ENCODE results near the gene RIC8B.
A peak's percentile ranks its signal among the peaks of the same experiment; 100 is the strongest.

The RIC8B gene

DNA sequence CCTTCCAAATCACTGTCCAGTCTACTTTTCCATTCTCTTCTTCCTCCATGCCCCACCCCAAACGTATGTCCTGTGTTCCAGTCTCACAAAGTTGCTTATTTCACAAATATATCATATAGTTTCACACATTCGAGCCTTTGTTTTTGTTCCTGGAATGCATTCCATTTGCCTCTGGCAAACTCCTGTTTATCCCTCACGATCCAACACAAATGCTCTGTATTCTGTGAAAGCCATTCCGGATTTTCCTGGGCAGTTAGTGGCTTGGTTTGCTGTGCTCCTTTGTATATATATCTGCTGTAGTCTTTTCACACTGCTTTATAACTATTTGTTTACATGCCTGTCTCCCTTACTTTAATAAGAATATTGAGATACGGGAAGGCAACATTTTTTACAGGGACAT is 9.0 kb downstream of the RIC8B start:
- Histone ChIP-seq H3K27me3 (ENCODE audit: insufficient read depth, low read length, poor library complexity) (no peaks in the 10 kb centered on the region), H3K27ac (ENCODE audit: low read length) (no peak overlapping the region), H3K4me1 (ENCODE audit: insufficient read depth, low read length) (no peaks in the 10 kb centered on the region), H3K9ac (ENCODE audit: low read depth, low read length) (no peak overlapping the region), H3K4me3 (ENCODE audit: low read depth in 1 of 2, low read length in 2 of 2) (no peak overlapping the region), H2AFZ (ENCODE audit: low read depth, low read length) (no peak overlapping the region), H3K4me2 (ENCODE audit: insufficient read depth, low read length) (no peak overlapping the region), H3K36me3 (ENCODE audit: insufficient read depth, low read length) (peaks cover 54% of the 10 kb centered on the region), H3K9me3 (ENCODE audit: insufficient read depth, low read length, severe bottlenecking) (no peaks in the 10 kb centered on the region), H3K79me2 (ENCODE audit: insufficient read depth, low read length) (peaks cover 78% of the 10 kb centered on the region), H4K20me1 (ENCODE audit: insufficient read depth, low read length) (peaks cover 20% of the 10 kb centered on the region; the same call in 1 of the 2 replicates)
- ATAC-seq (ENCODE audit: insufficient read depth, low read depth) (no peak), DNase-seq (no peak)
- TF ChIP-seq EZH2 (IDR thresholded peaks at IDR 0.05; ENCODE audit: borderline replicate concordance, low read depth, low read length, severe bottlenecking): no peak
- TF ChIP-seq, protein P1, sequence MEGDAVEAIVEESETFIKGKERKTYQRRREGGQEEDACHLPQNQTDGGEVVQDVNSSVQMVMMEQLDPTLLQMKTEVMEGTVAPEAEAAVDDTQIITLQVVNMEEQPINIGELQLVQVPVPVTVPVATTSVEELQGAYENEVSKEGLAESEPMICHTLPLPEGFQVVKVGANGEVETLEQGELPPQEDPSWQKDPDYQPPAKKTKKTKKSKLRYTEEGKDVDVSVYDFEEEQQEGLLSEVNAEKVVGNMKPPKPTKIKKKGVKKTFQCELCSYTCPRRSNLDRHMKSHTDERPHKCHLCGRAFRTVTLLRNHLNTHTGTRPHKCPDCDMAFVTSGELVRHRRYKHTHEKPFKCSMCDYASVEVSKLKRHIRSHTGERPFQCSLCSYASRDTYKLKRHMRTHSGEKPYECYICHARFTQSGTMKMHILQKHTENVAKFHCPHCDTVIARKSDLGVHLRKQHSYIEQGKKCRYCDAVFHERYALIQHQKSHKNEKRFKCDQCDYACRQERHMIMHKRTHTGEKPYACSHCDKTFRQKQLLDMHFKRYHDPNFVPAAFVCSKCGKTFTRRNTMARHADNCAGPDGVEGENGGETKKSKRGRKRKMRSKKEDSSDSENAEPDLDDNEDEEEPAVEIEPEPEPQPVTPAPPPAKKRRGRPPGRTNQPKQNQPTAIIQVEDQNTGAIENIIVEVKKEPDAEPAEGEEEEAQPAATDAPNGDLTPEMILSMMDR (IDR thresholded peaks at IDR 0.05; ENCODE audit: borderline replicate concordance, extremely low read depth, low read length, poor library complexity, severe bottlenecking): no peak

DNA sequence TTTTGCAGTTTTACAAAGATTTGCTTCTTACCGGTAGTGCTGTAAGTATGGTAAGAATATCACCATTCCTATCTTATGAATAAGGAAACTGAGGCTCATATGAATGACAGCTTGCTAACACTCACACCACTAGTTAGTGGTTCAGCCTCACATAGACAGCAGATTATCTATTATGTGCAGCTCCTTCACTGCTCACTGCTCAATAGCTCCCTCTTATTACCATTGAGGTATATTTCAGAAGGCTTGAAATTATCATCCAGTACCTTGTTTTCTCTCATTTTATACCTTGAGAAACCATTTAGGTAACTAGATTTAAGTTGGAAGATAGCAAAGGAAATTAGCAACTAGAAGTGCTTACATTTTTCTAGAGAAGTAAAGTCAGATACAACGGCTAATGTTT is 15.5 kb downstream of the RIC8B start:
- H2AFZ ChIP-seq (ENCODE audit: low read depth, low read length): no peak overlapping the region
- ATAC-seq (ENCODE audit: insufficient read depth, low read depth) (no peak), DNase-seq (no peak)
- H3K36me3 ChIP-seq (ENCODE audit: insufficient read depth, low read length): peaks cover 68% of the 10 kb centered on the region
- peaks cover 19% of the 10 kb centered on the region; the same call in 1 of the 2 replicates for H3K79me2 ChIP-seq (ENCODE audit: insufficient read depth, low read length)
- H3K4me1 ChIP-seq (ENCODE audit: insufficient read depth, low read length): no peaks in the 10 kb centered on the region
- H3K27ac ChIP-seq (ENCODE audit: low read length): no peak overlapping the region
- H3K4me3 ChIP-seq (ENCODE audit: low read depth in 1 of 2, low read length in 2 of 2): no peak overlapping the region
- H3K9me3 ChIP-seq (ENCODE audit: insufficient read depth, low read length, severe bottlenecking): no peaks in the 10 kb centered on the region
- TF ChIP-seq, protein P1 (IDR thresholded peaks at IDR 0.05; ENCODE audit: borderline replicate concordance, extremely low read depth, low read length, poor library complexity, severe bottlenecking): peak; percentile 12
- no peak for TF ChIP-seq EZH2 (IDR thresholded peaks at IDR 0.05; ENCODE audit: borderline replicate concordance, low read depth, low read length, severe bottlenecking)
- no peaks in the 10 kb centered on the region for H3K27me3 ChIP-seq (ENCODE audit: insufficient read depth, low read length, poor library complexity)
- H3K9ac ChIP-seq (ENCODE audit: low read depth, low read length): no peak overlapping the region
- no peak overlapping the region for H3K4me2 ChIP-seq (ENCODE audit: insufficient read depth, low read length)
- no peaks in the 10 kb centered on the region; the same call in 1 of the 2 replicates for H4K20me1 ChIP-seq (ENCODE audit: insufficient read depth, low read length)

DNA sequence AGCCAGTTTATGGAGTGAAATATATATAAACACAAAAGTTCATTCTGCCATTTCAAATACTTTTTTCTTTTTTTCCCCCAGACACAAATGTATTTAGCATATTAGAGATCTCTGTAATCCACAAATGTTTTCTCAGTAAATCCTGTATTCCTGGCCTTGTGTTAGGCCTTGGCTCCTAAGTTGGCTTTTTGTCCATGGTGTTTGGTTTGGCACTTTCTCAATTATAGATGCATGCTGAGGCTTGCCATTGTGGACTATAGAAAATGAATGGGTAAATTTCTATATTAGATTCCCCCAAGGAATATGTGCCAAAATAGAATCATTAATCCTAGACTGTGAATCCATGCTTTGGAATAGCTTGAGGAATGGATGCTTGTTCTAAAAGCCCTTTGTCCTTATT is 17.0 kb downstream of the RIC8B start:
- ATAC-seq (ENCODE audit: insufficient read depth, low read depth) (no peak), DNase-seq (no peak)
- Histone ChIP-seq H3K27ac (ENCODE audit: low read length) (no peak overlapping the region), H3K9ac (ENCODE audit: low read depth, low read length) (no peak overlapping the region), H3K4me1 (ENCODE audit: insufficient read depth, low read length) (no peaks in the 10 kb centered on the region), H3K36me3 (ENCODE audit: insufficient read depth, low read length) (peaks cover 58% of the 10 kb centered on the region), H2AFZ (ENCODE audit: low read depth, low read length) (no peak overlapping the region), H3K9me3 (ENCODE audit: insufficient read depth, low read length, severe bottlenecking) (no peaks in the 10 kb centered on the region), H3K27me3 (ENCODE audit: insufficient read depth, low read length, poor library complexity) (no peaks in the 10 kb centered on the region), H3K4me2 (ENCODE audit: insufficient read depth, low read length) (no peak overlapping the region), H4K20me1 (ENCODE audit: insufficient read depth, low read length) (no peaks in the 10 kb centered on the region), H3K79me2 (ENCODE audit: insufficient read depth, low read length) (peaks cover 12% of the 10 kb centered on the region; the same call in 1 of the 2 replicates), H3K4me3 (ENCODE audit: low read depth in 1 of 2, low read length in 2 of 2) (no peak overlapping the region)
- TF ChIP-seq, protein P1 (IDR thresholded peaks at IDR 0.05; ENCODE audit: borderline replicate concordance, extremely low read depth, low read length, poor library complexity, severe bottlenecking): no peak
- TF ChIP-seq EZH2 (IDR thresholded peaks at IDR 0.05; ENCODE audit: borderline replicate concordance, low read depth, low read length, severe bottlenecking): no peak

DNA sequence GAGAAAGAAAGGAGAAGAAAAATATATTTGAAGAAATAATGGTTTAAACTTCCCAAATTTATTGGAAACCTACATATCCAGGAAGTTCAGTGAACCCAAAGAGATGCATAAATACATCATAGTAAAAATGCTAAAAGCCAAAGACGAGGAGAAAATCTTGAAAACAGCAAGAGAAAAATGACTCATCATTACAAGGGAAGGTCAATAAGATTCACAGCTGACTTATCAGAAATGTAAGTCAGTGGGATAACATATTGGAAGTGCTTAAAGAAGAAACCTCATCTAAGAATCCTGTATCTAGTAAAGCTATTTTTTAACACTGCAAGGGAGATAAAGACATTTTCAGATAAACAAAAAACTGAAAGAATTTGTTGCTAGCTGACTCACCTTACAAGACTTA is 19.9 kb downstream of the RIC8B start:
- H2AFZ ChIP-seq (ENCODE audit: low read depth, low read length): no peak overlapping the region
- H3K27ac ChIP-seq (ENCODE audit: low read length): no peak overlapping the region
- H3K4me2 ChIP-seq (ENCODE audit: insufficient read depth, low read length): no peak overlapping the region
- H3K27me3 ChIP-seq (ENCODE audit: insufficient read depth, low read length, poor library complexity): no peaks in the 10 kb centered on the region
- no peak for DNase-seq
- no peak overlapping the region for H3K4me3 ChIP-seq (ENCODE audit: low read depth in 1 of 2, low read length in 2 of 2)
- TF ChIP-seq, protein P1 (IDR thresholded peaks at IDR 0.05; ENCODE audit: borderline replicate concordance, extremely low read depth, low read length, poor library complexity, severe bottlenecking): no peak
- no peak for TF ChIP-seq EZH2 (IDR thresholded peaks at IDR 0.05; ENCODE audit: borderline replicate concordance, low read depth, low read length, severe bottlenecking)
- 0 out of 2 replicates have a peak, but pooled peaks cover 6% of the 10 kb centered on the region for H3K79me2 ChIP-seq (ENCODE audit: insufficient read depth, low read length)
- no peaks in the 10 kb centered on the region for H4K20me1 ChIP-seq (ENCODE audit: insufficient read depth, low read length)
- no peak for ATAC-seq (ENCODE audit: insufficient read depth, low read depth)
- no peak overlapping the region for H3K9ac ChIP-seq (ENCODE audit: low read depth, low read length)
- peaks cover 39% of the 10 kb centered on the region for H3K36me3 ChIP-seq (ENCODE audit: insufficient read depth, low read length)
- H3K4me1 ChIP-seq (ENCODE audit: insufficient read depth, low read length): no peaks in the 10 kb centered on the region
- H3K9me3 ChIP-seq (ENCODE audit: insufficient read depth, low read length, severe bottlenecking): no peaks in the 10 kb centered on the region
